H1 (cell line): Measurements from ENCODE around the gene SYF2. TPM values are rescaled to one million over a fixed set of nuclear protein-coding genes. Genes with fewer than 3 reads are reported as not detected.

Experiments
- CTCF ChIA-PET: fragments of 300-600 bp; sonication (Branson Sonifier 250); formaldehyde crosslinking; loops from one replicate; lab custom pipeline; 2021; ENCODE audit not compliant: partially characterized antibody; lab: Charles Lee
- POLR2A ChIA-PET: fragments of 300-600 bp; sonication (Branson Sonifier 250); formaldehyde crosslinking; loops from one replicate; lab custom pipeline; 2021; ENCODE audit warnings: inconsistent platforms; ENCODE audit not compliant: partially characterized antibody; lab: Charles Lee
- DNase-seq, 2 experiments: peaks; one replicate each; pipeline versions ENCODE4 v3.0.0 to v3.0.0-alpha.2; 2010 to 2022; ENCODE audit warnings: low spot score in 2 of 2, low read depth in 1 of 2, mixed read lengths in 1 of 2
- FAIRE-seq: peaks from 2 replicates; lab custom pipeline; 2011; peaks lifted over from hg19 to GRCh38; lab: Jason Lieb, UNC
- H2AFZ ChIP-seq: 2 replicates; pipeline ENCODE4 v1.8.1; 2012; ENCODE audit warnings: low read length, inconsistent platforms
- H2AK5ac ChIP-seq: 2 replicates; pipeline ENCODE4 v1.6.1; 2013; ENCODE audit warnings: low read depth, low read length
- H2BK120ac ChIP-seq: replicated peaks from 2 replicates; pipeline ENCODE3; 2013; ENCODE audit warnings: low read depth, low read length, inconsistent platforms
- H2BK12ac ChIP-seq: 2 replicates; pipeline ENCODE4 v1.6.1; 2013; ENCODE audit warnings: low read depth, low read length
- H2BK15ac ChIP-seq: 2 replicates; pipeline ENCODE4 v1.6.1; 2013; ENCODE audit warnings: low read length
- H2BK20ac ChIP-seq: 2 replicates; pipeline ENCODE4 v1.6.1; 2013; ENCODE audit warnings: low read length
- H2BK5ac ChIP-seq: 2 replicates; pipeline ENCODE4 v1.6.1; 2013; ENCODE audit warnings: low read depth, low read length
- H3K14ac ChIP-seq: 2 replicates; pipeline ENCODE4 v1.6.1; 2013; ENCODE audit warnings: inconsistent platforms; ENCODE audit not compliant: insufficient read length
- H3K18ac ChIP-seq: 2 replicates; pipeline ENCODE4 v1.6.1; 2013; ENCODE audit warnings: low read length; ENCODE audit errors: extremely low read depth
- H3K23ac ChIP-seq: 2 replicates; pipeline ENCODE4 v1.6.1; 2013; ENCODE audit warnings: inconsistent platforms; ENCODE audit not compliant: insufficient read length
- H3K23me2 ChIP-seq: 2 replicates; pipeline ENCODE4 v1.6.1; 2013; ENCODE audit warnings: low read depth, low read length
- H3K27ac ChIP-seq: 2 replicates; pipeline ENCODE4 v1.6.1; 2011; ENCODE audit warnings: low read depth, low read length, inconsistent platforms
- H3K27me3 ChIP-seq, 4 experiments: replicated peaks in 1 of 4; 1 replicate in 1 of 4; 2 replicates in 3 of 4; pipeline versions ENCODE4 v1.6.1 to v1.8.1; 2011 to 2013; ENCODE audit warnings: low read length in 3 of 4, mild to moderate bottlenecking in 3 of 4, inconsistent platforms in 2 of 4, mixed read lengths in 2 of 4, moderate library complexity in 1 of 4; ENCODE audit not compliant: control insufficient read depth in 3 of 4, insufficient read depth in 3 of 4; ENCODE audit errors: extremely low read depth in 1 of 4
- H3K36me3 ChIP-seq, 4 experiments: 2 replicates each; pipeline versions ENCODE4 v1.6.1 to v1.8.1; 2011 to 2013; ENCODE audit warnings: mild to moderate bottlenecking in 4 of 4, low read length in 3 of 4, moderate library complexity in 2 of 4, control low read depth in 1 of 4, inconsistent platforms in 1 of 4; ENCODE audit not compliant: insufficient read depth in 4 of 4, control insufficient read depth in 2 of 4
- H3K4ac ChIP-seq: replicated peaks from 2 replicates; pipeline ENCODE3; 2013; ENCODE audit warnings: low read length, low read depth, mixed read lengths, inconsistent platforms; ENCODE audit not compliant: insufficient read length
- H3K4me1 ChIP-seq, 4 experiments: replicated peaks in 1 of 4; 1 replicate in 1 of 4; 2 replicates in 3 of 4; pipeline versions ENCODE4 v1.6.1 to v1.8.1; 2011 to 2013; ENCODE audit warnings: low read length in 3 of 4, inconsistent platforms in 2 of 4, mixed read lengths in 1 of 4; ENCODE audit not compliant: insufficient read depth in 4 of 4, control insufficient read depth in 3 of 4
- H3K4me2 ChIP-seq, 2 experiments: 2 replicates each; pipeline versions ENCODE4 v1.6.1 to v1.8.1; 2011 to 2013; ENCODE audit warnings: low read depth in 2 of 2, low read length in 2 of 2, control low read depth in 1 of 2, inconsistent platforms in 1 of 2, mild to moderate bottlenecking in 1 of 2; ENCODE audit not compliant: insufficient read depth in 1 of 2
- H3K4me3 ChIP-seq, 4 experiments: fragments of 200-600, 300-600 bp in 1 of 4; sonication (generic), shearing (Covaris generic), sonication (Bioruptor Twin) in 1 of 4; 2 replicates each; pipeline versions ENCODE4 v1.5.1 to v1.8.1; 2011 to 2016; ENCODE audit warnings: low read length in 4 of 4, low read depth in 3 of 4, control low read depth in 2 of 4, inconsistent platforms in 2 of 4, mild to moderate bottlenecking in 2 of 4, mixed read lengths in 1 of 4, moderate library complexity in 1 of 4; ENCODE audit not compliant: insufficient read depth in 2 of 4; ENCODE audit errors: extremely low read depth in 1 of 4
- H3K56ac ChIP-seq: replicated peaks from 2 replicates; pipeline ENCODE3; 2013; ENCODE audit warnings: low read depth, mild to moderate bottlenecking, mixed read lengths, low read length, inconsistent platforms; ENCODE audit not compliant: insufficient read length
- H3K79me1 ChIP-seq: 2 replicates; pipeline ENCODE4 v1.6.1; 2013; ENCODE audit warnings: low read depth, low read length, control low read depth
- H3K79me2 ChIP-seq, 2 experiments: 2 replicates each; pipeline versions ENCODE4 v1.6.1 to v1.8.1; 2012 to 2013; ENCODE audit warnings: low read length in 2 of 2, mild to moderate bottlenecking in 2 of 2, inconsistent platforms in 1 of 2; ENCODE audit not compliant: insufficient read depth in 2 of 2, control insufficient read depth in 1 of 2
- H3K9ac ChIP-seq, 4 experiments: replicated peaks in 1 of 4; 1 replicate in 1 of 4; 2 replicates in 3 of 4; pipeline versions ENCODE4 v1.6.1 to v1.8.1; 2011 to 2013; ENCODE audit warnings: low read depth in 3 of 4, low read length in 3 of 4, control low read depth in 2 of 4, mild to moderate bottlenecking in 2 of 4, moderate library complexity in 2 of 4, inconsistent platforms in 1 of 4; ENCODE audit errors: extremely low read depth in 1 of 4
- H3K9me3 ChIP-seq, 2 experiments: 2 replicates each; pipeline versions ENCODE4 v1.6.1 to v1.8.1; 2012 to 2013; ENCODE audit warnings: mild to moderate bottlenecking in 2 of 2, moderate library complexity in 2 of 2, control low read depth in 1 of 2, inconsistent platforms in 1 of 2, low read depth in 1 of 2, low read length in 1 of 2, mixed read lengths in 1 of 2; ENCODE audit not compliant: insufficient read depth in 2 of 2
- H4K20me1 ChIP-seq, 2 experiments: replicated peaks in 1 of 2; 2 replicates each; pipeline versions ENCODE3 to v1.8.1; 2011 to 2013; ENCODE audit warnings: inconsistent platforms in 2 of 2, low read length in 2 of 2, mild to moderate bottlenecking in 1 of 2; ENCODE audit not compliant: insufficient read depth in 2 of 2, control insufficient read depth in 1 of 2
- H4K5ac ChIP-seq: 2 replicates; pipeline ENCODE4 v1.6.1; 2013; ENCODE audit warnings: low read length, low read depth, mixed read lengths, inconsistent platforms; ENCODE audit not compliant: insufficient read length
- H4K8ac ChIP-seq: 2 replicates; pipeline ENCODE4 v1.8.0; 2013; ENCODE audit warnings: mild to moderate bottlenecking, moderate library complexity, low read length, inconsistent platforms; ENCODE audit not compliant: insufficient read depth; ENCODE audit errors: extremely low read depth
- H4K91ac ChIP-seq: replicated peaks from 2 replicates; pipeline ENCODE3; 2013; ENCODE audit warnings: low read length, mixed read lengths, inconsistent platforms; ENCODE audit not compliant: insufficient read length
- ASH2L ChIP-seq: fragments of 200-600, 300-600 bp; sonication (generic); IDR thresholded peaks from one replicate; pipeline ENCODE4 v1.7.1; 2017; ENCODE audit warnings: low read length
- MAFK ChIP-seq: IDR thresholded peaks from 2 replicates; pipeline ENCODE4 v1.6.1; 2012; ENCODE audit warnings: low read depth, mild to moderate bottlenecking, improper control_type of control experiment, low read length
- RAD21 ChIP-seq, 2 experiments: IDR thresholded peaks in 1 of 2; conservative IDR thresholded peaks in 1 of 2; 2 replicates each; pipeline ENCODE4 v1.6.1; 2011; ENCODE audit warnings: low read depth in 2 of 2, low read length in 2 of 2, improper control_type of control experiment in 1 of 2, inconsistent platforms in 1 of 2, mild to moderate bottlenecking in 1 of 2, moderate library complexity in 1 of 2
- TBP ChIP-seq: IDR thresholded peaks from 2 replicates; pipeline ENCODE4 v1.6.1; 2011; ENCODE audit warnings: low read depth, low read length, improper control_type of control experiment
- TEAD4 ChIP-seq: IDR thresholded peaks from 2 replicates; pipeline ENCODE4 v1.6.1; 2012; ENCODE audit warnings: low read depth, low read length, inconsistent platforms, mixed read lengths
- WGBS, 2 experiments: shearing (Covaris generic) in 1 of 2; methylation state at CpG; one replicate each; pipeline versions ENCODE4 v1.1.6 to v1.1.7; 2013 to 2015; ENCODE audit warnings: low lambda C conversion rate in 2 of 2, mixed read lengths in 2 of 2, inconsistent platforms in 1 of 2, low coverage in 1 of 2, missing lambda C conversion rate in 1 of 2; ENCODE audit not compliant: insufficient replicate concordance in 2 of 2, insufficient coverage in 1 of 2, insufficient read length in 1 of 2; ENCODE audit errors: extremely low coverage in 1 of 2, missing lambda C conversion rate in 1 of 2; 5-methylcytosine and 5-hydroxymethylcytosine counted together
- polyA plus RNA-seq, 7 experiments: library from polyadenylated mRNA; depleted of rRNA in 3 of 7; stranded (reverse) in 5 of 7; unstranded in 2 of 7; fragments of >200 nt in 5 of 7; fragments of 200-250 nt in 2 of 7; gene quantifications; 1 replicate in 5 of 7; 2 replicates in 1 of 7; 4 replicates in 1 of 7; pipeline versions ENCODE4 v1.2.1 to v1.2.3, GENCODE V29; 2011 to 2013; ENCODE audit warnings: missing spikeins in 2 of 7, mixed read lengths in 2 of 7
- total RNA-seq: library from RNA; stranded (reverse); fragmentation: NEBNext Ultra II Directional; extraction: Animal tissue kit (Norgen Biotek cat#: 25700); gene quantifications from 2 replicates; pipeline ENCODE4 v1.2.1, GENCODE V29; 2021
- TF ChIP-seq, protein P1 (sequence below), 3 experiments: IDR thresholded peaks; 1 replicate in 2 of 3; 2 replicates in 1 of 3; pipeline versions ENCODE4 v1.5.1 to v1.6.1; 2011; ENCODE audit warnings: low read length in 3 of 3, mild to moderate bottlenecking in 3 of 3, inconsistent platforms in 2 of 3, low read depth in 1 of 3, moderate library complexity in 1 of 3; ENCODE audit not compliant: insufficient read depth in 1 of 3; ENCODE audit errors: control extremely low read depth in 1 of 3
- TF ChIP-seq, protein P2 (sequence below): IDR thresholded peaks from 2 replicates; pipeline ENCODE4 v1.6.1; 2011; ENCODE audit warnings: low read length, improper control_type of control experiment

The SYF2 gene
- total and polyA plus RNA-seq, 2 of the 8 experiments (the other 6 are each of a cell fraction or from before 2014, with no cell fraction given): 7.5 to 33.0 TPM

DNA sequence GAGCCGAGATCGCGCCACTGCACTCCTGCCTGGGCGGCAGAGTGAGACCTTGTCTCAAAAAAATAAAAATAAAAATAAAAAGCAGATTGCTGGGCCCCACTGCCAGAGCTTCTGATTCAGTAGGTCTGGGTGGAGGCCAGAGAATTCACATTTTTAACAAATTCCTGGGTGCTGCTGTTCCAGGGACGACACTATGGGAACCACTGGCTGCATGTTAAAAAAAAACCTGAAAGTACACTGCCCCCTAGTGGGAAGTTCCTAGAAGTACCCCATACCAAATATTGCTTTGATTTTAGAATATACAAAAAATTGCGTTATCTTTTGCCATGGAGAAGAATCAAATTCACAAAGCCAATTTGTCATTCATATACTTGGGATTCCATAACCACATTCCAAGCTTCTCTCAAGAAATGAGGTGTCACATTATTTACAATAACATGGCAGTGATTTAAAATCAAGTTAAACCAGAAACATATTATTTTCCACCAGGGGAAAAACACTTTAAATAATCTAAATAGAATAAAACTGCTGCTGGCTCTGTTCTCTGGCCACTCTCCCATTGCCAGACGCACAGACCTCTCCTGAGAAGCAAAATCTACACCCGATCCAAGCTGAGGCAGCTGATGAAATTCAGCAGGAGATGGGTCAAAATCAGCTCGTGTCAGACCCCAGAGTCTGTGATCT, 27.4 kb downstream of the SYF2 start:
- Histone ChIP-seq H3K23me2 (no peaks in the 10 kb centered on the region), H3K4me3 (no peak overlapping the region), H2BK12ac (no peak overlapping the region), H2AK5ac (no peak overlapping the region), H3K27ac (no peak overlapping the region), H2BK5ac (no peak overlapping the region), H4K5ac (no peak overlapping the region), H3K4me1 (no peaks in the 10 kb centered on the region; a peak in 1 of 7 replicates), H2BK20ac (no peak overlapping the region), H3K4me2 (no peak overlapping the region), H4K91ac (no peak overlapping the region), H3K23ac (no peak overlapping the region), H3K9ac (no peak overlapping the region), H3K9me3 (no peaks in the 10 kb centered on the region), H2BK120ac (no peak overlapping the region), H3K36me3 (no peaks in the 10 kb centered on the region), H4K20me1 (no peaks in the 10 kb centered on the region), H3K56ac (no peak overlapping the region), H2BK15ac (no peak overlapping the region), H3K79me2 (no peaks in the 10 kb centered on the region), H3K27me3 (no peaks in the 10 kb centered on the region), H4K8ac (no peak overlapping the region; the same call in 1 of the 2 replicates), H3K18ac (no peak overlapping the region), H3K14ac (no peak overlapping the region), H2AFZ (no peak overlapping the region), H3K4ac (no peak overlapping the region), H3K79me1 (no peaks in the 10 kb centered on the region)
- FAIRE-seq (no peak), DNase-seq (no peak)
- ChIA-PET POLR2A (no interaction called here), CTCF (interaction anchor here (0.6 to 5.2 kb wide), 42 partner anchors 8 to 357 kb away, joined by 3 to 50 read pairs (median 4); no protein-coding TSS in a partner anchor)
- no peak for TF ChIP-seq MAFK
- TF ChIP-seq TBP: no peak
- TF ChIP-seq, protein P1, sequence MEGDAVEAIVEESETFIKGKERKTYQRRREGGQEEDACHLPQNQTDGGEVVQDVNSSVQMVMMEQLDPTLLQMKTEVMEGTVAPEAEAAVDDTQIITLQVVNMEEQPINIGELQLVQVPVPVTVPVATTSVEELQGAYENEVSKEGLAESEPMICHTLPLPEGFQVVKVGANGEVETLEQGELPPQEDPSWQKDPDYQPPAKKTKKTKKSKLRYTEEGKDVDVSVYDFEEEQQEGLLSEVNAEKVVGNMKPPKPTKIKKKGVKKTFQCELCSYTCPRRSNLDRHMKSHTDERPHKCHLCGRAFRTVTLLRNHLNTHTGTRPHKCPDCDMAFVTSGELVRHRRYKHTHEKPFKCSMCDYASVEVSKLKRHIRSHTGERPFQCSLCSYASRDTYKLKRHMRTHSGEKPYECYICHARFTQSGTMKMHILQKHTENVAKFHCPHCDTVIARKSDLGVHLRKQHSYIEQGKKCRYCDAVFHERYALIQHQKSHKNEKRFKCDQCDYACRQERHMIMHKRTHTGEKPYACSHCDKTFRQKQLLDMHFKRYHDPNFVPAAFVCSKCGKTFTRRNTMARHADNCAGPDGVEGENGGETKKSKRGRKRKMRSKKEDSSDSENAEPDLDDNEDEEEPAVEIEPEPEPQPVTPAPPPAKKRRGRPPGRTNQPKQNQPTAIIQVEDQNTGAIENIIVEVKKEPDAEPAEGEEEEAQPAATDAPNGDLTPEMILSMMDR (IDR thresholded peaks at IDR 0.05; ENCODE audit: control extremely low read depth in 1 of 3, insufficient read depth in 1 of 3, low read depth in 1 of 3, low read length in 3 of 3): peak in 2 of 3 experiments; percentile 58 to 63; a peak in 3 of 4 replicates
- peak; percentile 35; the same call in 1 of the 2 replicates for TF ChIP-seq TEAD4
- TF ChIP-seq RAD21 (IDR thresholded peaks at IDR 0.05 in 1 of 2, conservative IDR thresholded peaks at IDR 0.05 in 1 of 2; ENCODE audit: low read depth in 2 of 2, low read length in 2 of 2): peak; percentile 75 to 79
- TF ChIP-seq ASH2L: no peak
- TF ChIP-seq, protein P2, sequence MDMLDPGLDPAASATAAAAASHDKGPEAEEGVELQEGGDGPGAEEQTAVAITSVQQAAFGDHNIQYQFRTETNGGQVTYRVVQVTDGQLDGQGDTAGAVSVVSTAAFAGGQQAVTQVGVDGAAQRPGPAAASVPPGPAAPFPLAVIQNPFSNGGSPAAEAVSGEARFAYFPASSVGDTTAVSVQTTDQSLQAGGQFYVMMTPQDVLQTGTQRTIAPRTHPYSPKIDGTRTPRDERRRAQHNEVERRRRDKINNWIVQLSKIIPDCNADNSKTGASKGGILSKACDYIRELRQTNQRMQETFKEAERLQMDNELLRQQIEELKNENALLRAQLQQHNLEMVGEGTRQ: no peak
- WGBS, 2 experiments: 74% methylated on average over 9 of the region's 9 CpGs; no CpG with 5 or more reads in 1 of the 2 experiments
